Peyer's patch (tissue), 4 donors: ENCODE results near the gene MC5R.
A peak's percentile ranks its signal among the peaks of the same experiment; 100 is the strongest.

Experiments
- POLR2A ChIP-seq, 2 donors: fragments of 450-650 bp; IDR thresholded peaks; one replicate each; pipeline ENCODE4 v1.5.1; 2017; ENCODE audit warnings: antibody characterized with exemption in 2 of 2, mild to moderate bottlenecking in 2 of 2, moderate library complexity in 2 of 2
- TF ChIP-seq, protein P1 (sequence below), 6 experiments: fragments of 450-650 bp in 4 of 6; fragments of 200-600 bp in 2 of 6; sonication (generic) in 1 of 6; IDR thresholded peaks; one replicate each; pipeline ENCODE4 v1.5.1; 2017 to 2019; ENCODE audit warnings: antibody characterized with exemption in 6 of 6, mild to moderate bottlenecking in 3 of 6, moderate library complexity in 1 of 6

GRCh38 chr18:13823707-13824395 is at the start of gene MC5R:
- TF ChIP-seq, protein P1, sequence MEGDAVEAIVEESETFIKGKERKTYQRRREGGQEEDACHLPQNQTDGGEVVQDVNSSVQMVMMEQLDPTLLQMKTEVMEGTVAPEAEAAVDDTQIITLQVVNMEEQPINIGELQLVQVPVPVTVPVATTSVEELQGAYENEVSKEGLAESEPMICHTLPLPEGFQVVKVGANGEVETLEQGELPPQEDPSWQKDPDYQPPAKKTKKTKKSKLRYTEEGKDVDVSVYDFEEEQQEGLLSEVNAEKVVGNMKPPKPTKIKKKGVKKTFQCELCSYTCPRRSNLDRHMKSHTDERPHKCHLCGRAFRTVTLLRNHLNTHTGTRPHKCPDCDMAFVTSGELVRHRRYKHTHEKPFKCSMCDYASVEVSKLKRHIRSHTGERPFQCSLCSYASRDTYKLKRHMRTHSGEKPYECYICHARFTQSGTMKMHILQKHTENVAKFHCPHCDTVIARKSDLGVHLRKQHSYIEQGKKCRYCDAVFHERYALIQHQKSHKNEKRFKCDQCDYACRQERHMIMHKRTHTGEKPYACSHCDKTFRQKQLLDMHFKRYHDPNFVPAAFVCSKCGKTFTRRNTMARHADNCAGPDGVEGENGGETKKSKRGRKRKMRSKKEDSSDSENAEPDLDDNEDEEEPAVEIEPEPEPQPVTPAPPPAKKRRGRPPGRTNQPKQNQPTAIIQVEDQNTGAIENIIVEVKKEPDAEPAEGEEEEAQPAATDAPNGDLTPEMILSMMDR (IDR thresholded peaks at IDR 0.05), result peak; percentile 81 to 96 (median 90)
- TF ChIP-seq POLR2A (IDR thresholded peaks at IDR 0.05), result no peak
